NCI-H146 treated with DMSO at 0.1 percent for 48 hours (cell line): Measurements from ENCODE around the gene ST6GALNAC6.
"Not testable (repeated sequence)": the region's sequence is repeated elsewhere in the genome, so short reads cannot be mapped to it uniquely, and the experiment has no call there.

Experiments
- DNase-seq: peaks from one replicate; lab custom pipeline; 2025; ENCODE audit not compliant: unreplicated experiment; lab: John Stamatoyannopoulos, UW

Gene ST6GALNAC6

GRCh38 chr9:127896395-127897192 is 2.8 kb downstream of the ST6GALNAC6 start:
- DNase-seq, result no peak

- DNase-seq, result no peak
Observed at GRCh38 chr9:127895811-127896210, 3.6 kb downstream of the ST6GALNAC6 start.

GRCh38 chr9:127893392-127893791 is 6.0 kb downstream of the ST6GALNAC6 start:
- DNase-seq, result no peak

- DNase-seq, result no peak
Observed at GRCh38 chr9:127892831-127893230, 6.6 kb downstream of the ST6GALNAC6 start.

- DNase-seq, result no peak
Observed at GRCh38 chr9:127890053-127890452, 9.3 kb downstream of the ST6GALNAC6 start.

- DNase-seq, result no peak
Observed at GRCh38 chr9:127887792-127888191, 11.6 kb downstream of the ST6GALNAC6 start.

- DNase-seq, result no peak
Observed at GRCh38 chr9:127886401-127886972, 12.9 kb downstream of the ST6GALNAC6 start.

- no peak for DNase-seq
Observed at GRCh38 chr9:127885508-127886281, 13.7 kb downstream of the ST6GALNAC6 start.

- DNase-seq, result no peak
Observed at GRCh38 chr9:127884976-127885490, 14.4 kb downstream of the ST6GALNAC6 start.

- DNase-seq, result no peak
Observed at GRCh38 chr9:127884427-127884911, 14.9 kb downstream of the ST6GALNAC6 start.

- DNase-seq, result no peak
Observed at GRCh38 chr9:127883959-127884358, 15.4 kb downstream of the ST6GALNAC6 start.

- DNase-seq, result not testable (repeated sequence)
Observed at GRCh38 chr9:127881715-127882114, 17.7 kb downstream of the ST6GALNAC6 start.

GRCh38 chr9:127880143-127880542 is 19.3 kb downstream of the ST6GALNAC6 start:
- DNase-seq, result no peak

- no peak for DNase-seq
Observed at GRCh38 chr9:127878652-127879390, 20.6 kb downstream of the ST6GALNAC6 start.

- no peak for DNase-seq
Observed at GRCh38 chr9:127878001-127878651, 21.3 kb downstream of the ST6GALNAC6 start.

- peak; percentile 18 for DNase-seq
Observed at GRCh38 chr9:127877566-127877998, 21.8 kb downstream of the ST6GALNAC6 start, which contains the start of gene AK1. Gene AK1 (minus strand): TSS chr9:127877675. CDS start chr9:127874617, 3,058 bp downstream.

GRCh38 chr9:127876764-127877562 is 22.4 kb downstream of the ST6GALNAC6 start:
- DNase-seq, result no peak

GRCh38 chr9:127876026-127876763 is 23.2 kb downstream of the ST6GALNAC6 start:
- DNase-seq, result no peak
